Measurements from ENCODE around the gene TLR9. TPM values are rescaled to one million over a fixed set of nuclear protein-coding genes. Genes with fewer than 3 reads are reported as not detected.
A peak's percentile ranks its signal among the peaks of the same experiment; 100 is the strongest.

TLR9 gene
- total RNA-seq, 1 donor from 2014 or later: 0.26 TPM

DNA sequence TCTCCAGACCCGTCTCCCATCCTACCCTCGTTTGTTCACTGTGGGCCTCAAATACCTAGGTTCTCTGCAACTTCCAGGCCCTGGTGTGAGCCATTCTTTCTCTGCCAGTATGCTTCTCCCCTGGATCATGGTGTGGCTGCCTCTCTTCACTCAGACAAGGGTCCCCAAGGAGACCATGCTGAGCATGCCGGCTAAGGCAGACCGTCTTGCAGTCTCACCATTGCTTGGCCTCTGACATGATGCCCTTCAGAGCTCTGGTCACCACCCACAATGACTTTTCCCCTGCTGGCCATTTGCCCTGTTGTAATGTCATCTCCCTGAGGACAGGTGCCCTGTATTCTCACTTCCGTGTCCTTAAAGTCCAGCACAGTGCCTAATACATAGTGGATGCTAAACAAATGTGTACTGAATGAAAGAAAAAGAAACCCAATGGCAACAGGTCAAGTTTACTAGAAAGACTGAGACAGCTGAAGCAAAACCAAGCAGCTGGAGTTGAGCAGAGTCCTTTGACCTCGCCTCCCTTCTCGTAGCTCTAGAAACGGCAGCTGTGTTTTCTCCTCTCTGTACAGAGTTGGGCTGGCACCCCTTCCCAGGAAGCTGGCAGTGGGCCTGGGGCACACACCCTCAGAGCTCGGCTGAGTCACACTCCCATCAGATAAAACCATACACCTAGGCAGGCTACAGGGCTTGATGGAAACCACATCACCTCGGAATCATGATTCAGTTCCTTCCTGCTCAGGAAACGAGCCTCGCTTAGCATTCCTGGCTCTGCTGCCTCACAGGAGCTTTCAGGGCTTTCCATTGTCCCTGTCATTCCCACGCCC, 8.6 kb downstream of the TLR9 start:
- peak; percentile 92 for DNase-seq (ENCODE audit: low spot score)

DNA sequence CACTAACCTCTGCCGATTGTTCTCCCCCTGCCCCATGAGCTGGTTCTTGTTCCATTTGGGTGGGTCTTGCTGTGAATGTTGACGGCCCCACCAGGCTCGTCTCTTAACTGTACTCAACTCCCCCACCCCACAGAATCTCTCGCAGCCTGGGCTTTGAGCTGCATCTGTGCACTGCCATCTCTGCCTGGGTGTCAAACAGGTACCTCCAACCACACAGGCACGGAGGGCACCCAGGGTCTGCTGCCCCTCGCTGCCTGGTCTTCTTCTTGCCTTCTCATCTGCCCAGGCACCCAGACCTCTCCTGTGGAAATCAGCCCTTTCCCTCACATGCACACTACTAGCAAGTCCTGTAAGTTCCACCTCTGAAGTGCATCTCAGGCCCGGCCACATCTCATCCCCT, 10.1 kb downstream of the TLR9 start:
- DNase-seq (ENCODE audit: low spot score): no peak

DNA sequence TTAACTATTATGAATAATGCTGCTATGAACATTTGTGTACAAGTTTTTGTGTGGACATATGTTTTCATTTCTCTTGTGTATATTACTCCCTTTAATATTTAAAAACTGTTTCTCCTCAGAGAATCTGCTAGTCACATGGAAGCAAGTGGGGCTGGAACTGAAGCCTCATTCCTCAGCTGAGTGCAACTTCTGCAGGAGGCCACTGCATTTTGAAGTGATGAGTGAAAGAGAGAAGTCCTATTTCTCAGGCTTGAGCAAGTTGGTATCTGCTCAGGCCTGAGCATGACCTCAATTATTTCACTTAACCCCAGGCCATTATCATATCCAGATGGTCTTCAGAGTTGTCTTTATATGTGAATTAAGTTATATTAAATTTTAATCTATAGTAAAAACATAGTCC, 11.5 kb downstream of the TLR9 start:
- DNase-seq (ENCODE audit: low spot score): no peak

DNA sequence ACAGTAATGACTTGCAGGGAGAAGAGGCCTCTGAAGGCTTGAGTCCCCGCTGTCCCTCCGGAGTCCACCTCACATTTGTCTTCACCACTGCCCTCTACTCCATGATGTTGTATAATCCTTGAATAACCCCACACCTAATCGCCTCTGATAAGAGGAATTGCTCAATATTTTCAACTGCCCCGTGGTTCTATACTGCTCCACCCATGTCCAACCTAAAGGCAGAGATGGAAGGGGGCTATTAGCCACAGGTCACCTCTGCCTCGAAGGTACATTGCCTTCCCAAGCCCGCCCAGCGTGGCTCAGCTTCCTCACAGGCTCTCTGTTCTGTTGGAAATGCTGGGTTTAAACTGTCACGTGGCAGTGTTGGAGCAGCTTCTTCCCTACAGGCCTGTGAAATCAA, 12.4 kb downstream of the TLR9 start:
- DNase-seq (ENCODE audit: low spot score): no peak

DNA sequence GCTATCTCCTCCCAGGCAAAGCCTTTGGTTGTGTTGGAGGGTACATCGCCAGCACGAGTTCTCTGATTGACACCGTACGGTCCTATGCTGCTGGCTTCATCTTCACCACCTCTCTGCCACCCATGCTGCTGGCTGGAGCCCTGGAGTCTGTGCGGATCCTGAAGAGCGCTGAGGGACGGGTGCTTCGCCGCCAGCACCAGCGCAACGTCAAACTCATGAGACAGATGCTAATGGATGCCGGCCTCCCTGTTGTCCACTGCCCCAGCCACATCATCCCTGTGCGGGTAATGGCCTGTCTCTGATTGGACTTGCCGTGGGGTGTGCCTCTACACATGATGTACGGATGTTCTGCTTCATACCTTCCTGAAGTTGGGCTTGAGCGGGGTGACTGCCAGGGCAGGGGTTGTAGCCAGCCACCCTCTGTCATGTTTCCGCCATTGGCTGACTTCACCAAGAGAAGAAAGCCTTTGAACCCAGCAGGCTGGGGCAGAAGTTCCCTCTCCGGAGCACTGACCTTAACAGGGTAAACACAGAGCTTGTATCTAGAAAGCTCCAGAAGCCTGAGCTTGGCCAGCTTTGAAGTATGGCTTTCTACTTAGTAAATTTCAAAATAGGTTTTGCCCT, 14.1 kb downstream of the TLR9 start:
- DNase-seq (ENCODE audit: low spot score): no peak

DNA sequence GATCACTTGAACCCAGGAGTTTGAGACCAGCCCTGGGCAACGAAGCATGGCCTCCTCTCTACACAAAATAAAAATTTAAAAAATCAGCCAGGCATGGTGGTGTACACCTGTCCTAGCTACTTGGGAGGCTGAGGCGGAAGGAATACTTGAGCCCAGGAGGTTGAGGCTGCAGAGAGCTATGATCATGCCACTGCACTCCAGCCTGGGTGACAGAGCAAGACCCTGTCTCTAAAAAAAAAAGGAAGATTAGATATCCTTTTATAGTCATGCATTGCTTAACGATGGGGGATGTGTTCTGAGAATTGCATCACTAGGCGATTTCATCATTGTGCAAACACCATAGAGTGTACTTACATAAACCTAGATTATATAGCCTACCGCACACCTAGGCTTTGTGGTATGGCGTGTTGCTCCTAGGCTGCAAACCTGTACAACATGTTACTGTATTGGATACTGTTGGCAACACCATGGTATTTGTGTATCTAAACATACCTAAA, 14.8 kb downstream of the TLR9 start:
- DNase-seq (ENCODE audit: low spot score): no peak

DNA sequence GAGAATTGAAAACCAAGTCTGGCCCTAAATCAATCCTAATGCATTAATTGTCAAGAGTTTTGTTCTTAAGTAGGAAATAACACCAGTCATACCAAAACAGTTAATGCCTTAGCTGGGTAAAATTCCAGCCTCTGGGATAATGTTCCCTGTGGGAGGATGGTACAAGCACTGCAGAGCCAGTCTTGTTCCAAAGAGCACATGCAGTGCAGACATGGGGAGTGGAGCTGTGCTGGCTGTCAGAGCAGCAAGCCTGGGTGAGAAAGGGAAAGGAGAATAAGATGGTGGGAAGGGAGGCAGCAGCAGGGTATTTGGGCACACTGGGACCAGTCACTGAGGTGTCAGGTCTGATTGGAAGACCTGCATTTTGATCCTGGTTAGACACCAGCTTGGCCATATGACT, 15.4 kb downstream of the TLR9 start:
- no peak for DNase-seq (ENCODE audit: low spot score)

DNA sequence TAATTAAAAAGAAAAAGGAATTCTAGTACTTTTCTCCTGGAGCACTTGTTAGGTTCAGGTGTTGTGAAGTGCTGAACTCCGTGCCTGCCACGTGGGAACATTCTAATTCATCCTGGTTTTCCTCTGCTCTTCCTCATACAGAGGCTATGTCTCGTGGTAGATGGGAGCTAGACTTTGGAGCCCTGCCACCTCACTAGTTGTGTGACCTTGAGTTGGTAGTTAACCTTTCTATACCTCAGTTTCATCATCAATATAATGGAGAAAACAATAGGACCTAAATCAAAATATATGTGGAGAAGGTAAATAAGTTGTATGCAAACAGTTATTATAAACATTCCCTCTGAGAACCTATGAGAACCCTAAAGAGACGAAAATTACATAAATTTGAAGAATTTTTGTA, 16.9 kb downstream of the TLR9 start:
- DNase-seq (ENCODE audit: low spot score): no peak

DNA sequence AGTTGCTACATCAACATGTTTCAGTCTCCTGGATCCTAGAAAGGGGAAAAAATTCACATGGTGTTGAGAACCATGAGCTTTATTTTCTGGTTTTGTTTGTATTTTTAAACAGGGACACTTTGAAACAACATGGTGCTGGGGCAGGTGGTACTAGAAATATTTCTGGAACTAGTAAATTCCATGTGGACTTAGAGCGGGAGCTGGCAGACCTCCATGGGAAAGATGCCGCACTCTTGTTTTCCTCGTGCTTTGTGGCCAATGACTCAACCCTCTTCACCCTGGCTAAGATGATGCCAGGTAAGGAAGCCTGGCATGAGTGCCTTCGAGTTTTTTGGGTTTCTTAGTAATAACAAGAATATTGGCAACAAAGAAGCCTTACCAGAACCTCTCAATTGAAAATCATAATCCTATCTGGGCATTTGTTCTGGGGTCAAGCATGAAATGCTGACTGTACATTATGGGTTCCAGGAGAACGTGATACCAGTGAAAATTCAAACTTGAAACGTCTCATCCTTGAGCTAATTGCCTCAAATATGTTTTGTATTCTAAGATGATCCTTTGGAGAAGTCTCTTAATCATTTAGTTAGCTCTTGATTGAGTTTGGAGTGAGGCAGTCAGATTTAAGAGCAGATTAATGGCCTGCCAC, 19.6 kb downstream of the TLR9 start:
- DNase-seq (ENCODE audit: low spot score): no peak

DNA sequence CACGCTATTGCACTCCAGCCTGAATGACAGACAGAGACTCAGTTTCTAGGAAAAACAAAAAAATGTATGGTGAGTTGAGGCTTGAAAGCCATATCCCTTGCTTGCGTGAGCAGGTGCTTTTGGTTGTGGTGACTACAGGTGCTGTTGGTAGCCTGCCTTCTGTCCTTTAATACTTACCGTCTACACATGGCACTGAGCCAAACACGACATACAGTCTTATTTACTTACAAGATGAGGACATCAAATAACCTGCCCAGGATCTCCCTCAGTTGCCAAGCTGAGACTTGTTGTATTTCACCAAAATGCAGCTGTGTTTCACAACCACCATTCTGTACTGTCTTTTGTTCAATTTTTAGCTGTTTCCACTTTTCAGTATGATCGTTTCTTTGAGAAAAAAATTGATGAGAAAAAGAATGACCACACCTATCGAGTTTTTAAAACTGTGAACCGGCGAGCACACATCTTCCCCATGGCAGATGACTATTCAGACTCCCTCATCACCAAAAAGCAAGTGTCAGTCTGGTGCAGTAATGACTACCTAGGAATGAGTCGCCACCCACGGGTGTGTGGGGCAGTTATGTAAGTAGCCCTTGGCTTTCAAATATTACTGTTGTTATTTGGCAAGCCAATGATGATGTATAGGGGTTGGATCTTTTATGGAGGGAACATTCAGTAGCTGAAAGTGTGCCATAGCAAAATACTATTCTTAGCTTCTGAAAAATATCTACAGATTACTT, 20.9 kb downstream of the TLR9 start:
- peak; percentile 81 for DNase-seq (ENCODE audit: low spot score)

DNA sequence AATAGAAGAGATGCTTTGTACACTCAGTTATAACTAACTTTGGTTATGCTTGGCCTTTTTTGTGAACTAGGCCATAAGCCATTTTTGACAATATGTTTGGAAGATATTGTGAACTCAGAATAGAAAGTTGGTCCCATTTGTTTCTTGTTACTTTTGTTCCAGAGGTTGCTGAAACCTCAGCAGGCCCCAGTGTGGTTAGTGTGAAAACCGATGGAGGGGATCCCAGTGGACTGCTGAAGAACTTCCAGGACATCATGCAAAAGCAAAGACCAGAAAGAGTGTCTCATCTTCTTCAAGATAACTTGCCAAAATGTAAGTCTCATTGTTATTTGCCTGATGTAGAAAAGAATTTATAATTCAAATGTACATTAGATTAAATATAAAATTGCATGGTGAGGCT, 21.7 kb downstream of the TLR9 start:
- DNase-seq (ENCODE audit: low spot score): no peak

DNA sequence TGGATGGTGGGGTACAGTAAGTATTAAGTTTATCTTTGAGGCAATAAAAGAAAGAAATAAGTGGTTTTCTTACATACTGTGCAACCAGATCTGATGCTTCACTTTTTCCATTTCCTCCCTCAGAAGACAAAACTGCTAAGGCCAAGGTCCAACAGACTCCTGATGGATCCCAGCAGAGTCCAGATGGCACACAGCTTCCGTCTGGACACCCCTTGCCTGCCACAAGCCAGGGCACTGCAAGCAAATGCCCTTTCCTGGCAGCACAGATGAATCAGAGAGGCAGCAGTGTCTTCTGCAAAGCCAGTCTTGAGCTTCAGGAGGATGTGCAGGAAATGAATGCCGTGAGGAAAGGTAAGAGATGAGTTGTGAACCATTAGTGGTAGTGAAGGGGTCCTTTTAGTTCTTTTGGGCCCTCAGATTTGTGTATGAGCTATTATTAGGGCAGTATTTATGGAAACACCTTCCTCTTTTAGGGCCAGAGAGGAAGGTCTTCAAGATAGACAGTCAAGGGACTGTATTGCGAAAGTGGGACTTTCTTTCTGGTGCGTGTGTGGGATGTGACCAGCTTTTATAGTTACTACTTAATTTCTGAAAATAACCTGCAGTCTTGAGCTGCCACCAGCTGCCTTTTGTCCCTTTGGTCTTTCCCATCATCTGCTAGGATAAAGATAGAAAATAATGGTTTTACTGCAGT, 22.9 kb downstream of the TLR9 start:
- DNase-seq (ENCODE audit: low spot score): no peak

DNA sequence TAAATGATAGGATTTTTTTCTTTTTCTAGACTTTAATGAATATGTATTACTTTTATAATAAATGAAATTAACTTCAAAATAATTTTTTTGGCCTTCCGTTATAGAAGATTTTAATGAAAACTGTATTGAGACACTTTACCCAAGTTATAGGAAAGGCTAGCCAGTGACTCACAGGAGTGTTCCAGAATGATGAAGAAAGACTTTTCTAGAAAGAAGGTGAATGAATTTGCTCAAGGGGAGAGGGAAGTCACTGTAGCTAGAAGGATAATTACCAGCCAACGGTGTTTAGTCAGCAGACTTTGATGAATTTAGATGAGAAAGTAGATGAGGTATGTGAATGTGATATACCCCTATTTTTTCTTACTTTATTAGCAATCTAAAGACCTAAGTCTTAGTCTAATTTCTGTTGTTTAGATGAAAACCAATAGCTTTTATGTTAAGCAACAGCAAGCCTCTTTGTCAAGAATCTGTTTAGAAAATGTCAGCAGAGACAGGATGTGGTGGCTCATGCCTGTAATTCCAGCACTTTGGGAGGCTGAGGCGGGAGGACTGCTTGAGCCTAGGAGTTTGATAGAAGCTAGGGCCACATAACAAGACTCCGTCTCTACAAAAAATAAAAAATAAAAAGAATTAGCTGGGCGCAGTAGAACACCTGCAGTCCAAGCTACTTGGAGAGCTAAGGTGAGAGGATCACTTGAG, 24.3 kb downstream of the TLR9 start:
- DNase-seq (ENCODE audit: low spot score): no peak

DNA sequence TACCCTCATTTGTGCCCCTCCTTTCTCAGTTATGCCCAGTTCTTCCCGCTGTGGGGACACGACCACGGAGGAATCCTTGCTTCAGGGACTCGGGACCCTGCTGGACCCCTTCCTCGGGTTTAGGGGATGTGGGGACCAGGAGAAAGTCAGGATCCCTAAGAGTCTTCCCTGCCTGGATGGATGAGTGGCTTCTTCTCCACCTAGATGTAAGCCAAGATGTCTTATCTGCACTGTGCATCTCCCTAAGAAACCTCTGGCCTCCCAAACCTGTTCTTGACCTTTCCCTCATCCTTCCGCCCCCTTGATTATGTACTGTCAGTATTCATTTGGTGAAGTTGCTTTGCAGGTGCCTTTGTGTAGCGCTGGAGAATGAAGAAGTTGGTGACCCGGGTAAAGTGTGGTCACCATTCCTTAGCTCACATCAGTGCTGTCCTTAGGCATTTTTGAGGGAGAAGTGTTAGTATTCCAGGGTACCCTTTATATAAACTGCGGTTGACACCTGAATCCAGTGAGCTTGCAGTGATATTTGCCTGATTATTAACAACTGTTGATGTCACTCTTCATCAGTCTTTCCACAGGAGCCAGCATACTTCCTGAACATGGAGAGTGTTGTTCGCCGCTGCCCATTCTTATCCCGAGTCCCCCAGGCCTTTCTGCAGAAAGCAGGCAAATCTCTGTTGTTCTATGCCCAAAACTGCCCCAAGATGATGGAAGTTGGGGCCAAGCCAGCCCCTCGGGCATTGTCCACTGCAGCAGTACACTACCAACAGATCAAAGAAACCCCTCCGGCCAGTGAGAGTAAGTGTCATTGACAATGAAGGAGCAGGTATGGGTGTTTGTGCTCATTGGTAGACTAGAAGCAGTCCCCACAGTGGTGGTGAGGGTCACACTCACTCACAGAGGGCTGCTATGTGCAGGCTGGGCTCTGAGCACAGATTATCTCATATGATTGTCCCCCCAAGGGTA, 26.5 kb downstream of the TLR9 start:
- no peak for DNase-seq (ENCODE audit: low spot score)

DNA sequence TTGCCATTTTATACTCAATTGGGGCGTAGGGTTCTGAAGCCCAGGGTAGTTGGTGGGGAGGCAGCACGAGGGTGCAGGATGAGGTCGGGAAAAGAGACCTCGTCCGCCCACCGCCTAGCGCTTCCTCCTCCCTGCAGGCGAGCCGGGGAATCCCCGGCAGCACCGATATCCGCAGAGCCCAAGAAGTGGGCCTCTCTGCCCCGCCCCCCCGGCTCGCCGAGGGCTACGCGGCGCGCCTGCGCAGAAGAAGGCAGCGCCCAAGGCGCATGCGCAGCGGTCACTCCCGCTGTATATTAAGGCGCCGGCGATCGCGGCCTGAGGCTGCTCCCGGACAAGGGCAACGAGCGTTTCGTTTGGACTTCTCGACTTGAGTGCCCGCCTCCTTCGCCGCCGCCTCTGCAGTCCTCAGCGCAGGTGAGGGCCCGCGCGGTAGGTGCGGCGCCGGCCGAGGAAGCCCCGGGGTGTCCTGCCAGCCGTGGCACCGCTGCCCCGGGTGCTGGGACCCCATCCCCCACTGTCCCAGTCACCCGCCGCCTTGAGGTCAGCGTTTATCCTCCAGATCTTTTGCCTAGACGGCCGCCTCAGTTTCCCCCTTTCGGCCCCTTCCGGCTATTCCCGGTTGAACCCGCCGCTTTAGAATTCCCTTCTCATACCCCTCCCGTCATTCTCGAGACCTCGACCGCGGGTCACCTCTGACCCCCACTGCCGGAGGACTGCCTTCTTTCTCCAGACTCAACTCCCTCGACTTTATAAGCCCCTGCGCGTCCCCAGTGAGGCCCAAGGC, 27.4 kb downstream of the TLR9 start, which contains the start of gene ALAS1:
Gene ALAS1, plus strand, starts transcription at position 319 of the 784 bp plus-strand sequence. CDS start 1,082 bp downstream, outside the sequence.
- DNase-seq (ENCODE audit: low spot score): peak; percentile 93

DNA sequence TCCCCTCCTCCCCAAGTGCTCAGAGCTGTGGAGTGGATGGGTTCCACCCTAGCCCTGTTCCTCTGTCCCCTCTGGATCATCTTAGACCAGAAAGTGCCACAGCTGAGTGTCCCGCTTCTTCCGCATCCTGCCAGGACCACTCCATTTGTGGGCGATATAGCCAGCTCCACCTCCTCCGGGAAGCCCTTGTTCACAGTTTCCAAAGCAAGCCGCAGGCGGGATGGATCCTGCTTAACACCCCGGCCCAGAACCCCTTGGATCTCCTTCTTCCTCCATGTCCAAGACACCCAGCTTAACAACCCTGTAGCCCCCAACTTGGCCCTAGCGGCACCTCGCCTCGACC, 28.0 kb downstream of the TLR9 start:
- DNase-seq (ENCODE audit: low spot score): no peak

DNA sequence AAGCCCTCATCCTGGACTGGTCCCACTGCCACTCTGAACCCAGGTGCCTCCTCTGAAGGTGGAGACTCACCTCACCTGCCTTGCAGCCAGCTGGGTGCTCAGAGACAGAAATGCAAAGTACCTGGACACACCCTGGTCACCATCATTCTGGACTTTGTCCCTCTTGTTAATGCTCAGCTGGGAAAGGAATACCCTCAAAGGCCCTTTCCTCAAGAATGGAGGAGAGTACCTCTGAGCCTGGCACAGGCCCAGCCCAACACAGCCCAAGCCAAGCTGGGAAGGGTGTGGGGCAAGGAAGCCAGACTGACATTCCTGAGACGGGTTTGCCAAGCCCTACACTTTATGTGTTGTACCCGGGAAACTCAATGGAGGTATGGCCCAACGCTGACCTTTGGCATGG, 28.5 kb downstream of the TLR9 start:
- DNase-seq (ENCODE audit: low spot score): no peak

DNA sequence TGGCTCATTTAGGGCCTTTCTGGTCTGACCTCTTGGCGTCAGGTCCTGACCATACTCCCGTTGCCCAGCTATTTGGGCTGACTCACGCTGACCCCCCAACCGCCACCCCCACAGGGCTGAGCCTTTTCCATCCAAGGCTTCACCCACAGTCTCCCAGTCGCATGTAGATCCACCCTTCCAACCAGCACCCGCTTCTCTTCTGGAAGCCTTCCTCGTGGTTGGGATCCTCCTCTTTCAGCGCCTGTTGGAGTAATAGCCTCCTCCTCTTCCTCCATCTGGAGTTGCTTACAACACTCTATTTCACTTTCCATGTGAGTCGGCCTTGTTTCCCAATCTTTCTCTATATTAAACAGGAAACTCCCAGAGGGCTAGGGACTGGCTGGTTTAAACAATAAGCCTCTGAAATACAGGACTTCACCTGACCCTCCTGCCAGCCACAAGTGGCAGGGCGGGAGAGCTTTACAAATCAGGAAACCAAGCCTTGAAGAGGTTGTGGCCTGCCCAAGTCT, 29.6 kb downstream of the TLR9 start:
- DNase-seq (ENCODE audit: low spot score): no peak

DNA sequence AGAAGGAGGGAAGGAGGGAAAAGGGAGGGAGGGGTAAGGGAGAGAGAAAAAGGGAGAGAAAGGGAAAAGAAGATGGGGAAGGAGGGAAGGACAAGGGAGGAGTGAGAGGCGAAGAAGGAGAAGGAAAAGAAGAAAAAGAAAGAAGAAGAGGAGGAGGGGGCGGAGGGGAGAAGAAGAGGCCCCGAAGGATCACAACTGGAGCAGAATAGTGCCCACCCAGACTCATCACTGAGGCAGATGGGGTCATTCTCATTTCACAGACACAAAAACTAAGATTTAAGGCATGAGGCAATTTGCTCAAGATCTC, 30.2 kb downstream of the TLR9 start:
- no peak for DNase-seq (ENCODE audit: low spot score)

Measured in ureter (tissue), 1 donor.